Osteoblast (primary cell): Measurements from ENCODE around the gene ANKS1B. TPM values are rescaled to one million over a fixed set of nuclear protein-coding genes. Genes with fewer than 3 reads are reported as not detected.
"Not testable (repeated sequence)": the region's sequence is repeated elsewhere in the genome, so short reads cannot be mapped to it uniquely, and the experiment has no call there.

Experiments
- DNase-seq: peaks from one replicate; pipeline ENCODE4 v3.0.0; 2011; ENCODE audit warnings: low spot score, mixed read lengths; ENCODE audit not compliant: insufficient read length; ENCODE audit errors: missing footprints
- H2AFZ ChIP-seq: 2 replicates; pipeline ENCODE4 v1.6.0; 2011; ENCODE audit warnings: mild to moderate bottlenecking, low read length
- H3K27ac ChIP-seq: 2 replicates; pipeline ENCODE4 v1.5.1; 2011; ENCODE audit warnings: mild to moderate bottlenecking, low read depth, low read length, moderate library complexity
- H3K27me3 ChIP-seq: 2 replicates; pipeline ENCODE4 v1.6.0; 2012; ENCODE audit warnings: mild to moderate bottlenecking, control low read depth, inconsistent platforms, low read length, moderate library complexity; ENCODE audit not compliant: insufficient read depth
- H3K36me3 ChIP-seq: 2 replicates; pipeline ENCODE4 v1.5.1; 2011; ENCODE audit warnings: mild to moderate bottlenecking, low read length, control low read depth, moderate library complexity; ENCODE audit not compliant: insufficient read depth
- H3K4me1 ChIP-seq: 2 replicates; pipeline ENCODE4 v1.5.1; 2011; ENCODE audit warnings: mild to moderate bottlenecking, low read length, control low read depth, moderate library complexity; ENCODE audit not compliant: insufficient read depth
- H3K4me2 ChIP-seq: 2 replicates; pipeline ENCODE4 v1.6.0; 2011; ENCODE audit warnings: mild to moderate bottlenecking, low read length; ENCODE audit not compliant: insufficient read depth
- H3K4me3 ChIP-seq: fragments of 200-600 bp; sonication (generic); 3 replicates; pipeline ENCODE4 v1.5.1; 2012; ENCODE audit warnings: mild to moderate bottlenecking, low read length, inconsistent platforms; ENCODE audit not compliant: insufficient read depth
- H3K79me2 ChIP-seq: 2 replicates; pipeline ENCODE4 v1.6.0; 2012; ENCODE audit warnings: mild to moderate bottlenecking, low read length, control low read depth, inconsistent platforms; ENCODE audit not compliant: insufficient read depth
- H3K9me3 ChIP-seq: 2 replicates; pipeline ENCODE4 v1.5.1; 2011; ENCODE audit warnings: low read depth, low read length, control low read depth
- H4K20me1 ChIP-seq: 2 replicates; pipeline ENCODE4 v1.6.0; 2012; ENCODE audit warnings: mild to moderate bottlenecking, low read length, control low read depth; ENCODE audit not compliant: insufficient read depth
- CTCF ChIP-seq: IDR thresholded peaks from 2 replicates; pipeline ENCODE4 v1.5.1; 2011; ENCODE audit warnings: mild to moderate bottlenecking, low read depth, low read length, moderate library complexity; ENCODE audit errors: extremely low read depth
- total RNA-seq: library from RNA; depleted of rRNA; stranded (reverse); fragments of >200 nt; gene quantifications from 2 replicates; pipeline ENCODE4 v1.2.3, GENCODE V29; 2012

ANKS1B gene
- total RNA-seq, 1 donor: 2.2 TPM

- H4K20me1 ChIP-seq: no peaks in the 10 kb centered on the region
- no peaks in the 10 kb centered on the region for H3K9me3 ChIP-seq
- no peak overlapping the region for H3K27ac ChIP-seq
- H2AFZ ChIP-seq: no peak overlapping the region
- H3K4me2 ChIP-seq: no peak overlapping the region
- no peak for DNase-seq
- no peak for TF ChIP-seq CTCF
- no peaks in the 10 kb centered on the region for H3K27me3 ChIP-seq
- no peak overlapping the region for H3K4me3 ChIP-seq
- no peaks in the 10 kb centered on the region for H3K36me3 ChIP-seq
- H3K79me2 ChIP-seq: no peaks in the 10 kb centered on the region
- H3K4me1 ChIP-seq: no peaks in the 10 kb centered on the region
Observed at GRCh38 chr12:100024974-100025555, 40.3 kb upstream of the ANKS1B start.

GRCh38 chr12:100020370-100020769 lies 35.6 kb upstream of the ANKS1B start:
- no peak overlapping the region for H3K4me3 ChIP-seq
- no peak for TF ChIP-seq CTCF
- DNase-seq: no peak
- H3K36me3 ChIP-seq: no peaks in the 10 kb centered on the region
- no peaks in the 10 kb centered on the region for H3K4me1 ChIP-seq
- H3K9me3 ChIP-seq: no peaks in the 10 kb centered on the region
- H4K20me1 ChIP-seq: no peaks in the 10 kb centered on the region
- no peak overlapping the region for H3K27ac ChIP-seq
- no peaks in the 10 kb centered on the region for H3K79me2 ChIP-seq
- no peak overlapping the region for H3K4me2 ChIP-seq
- no peak overlapping the region for H2AFZ ChIP-seq
- no peaks in the 10 kb centered on the region for H3K27me3 ChIP-seq

GRCh38 chr12:100017056-100017455 lies 32.3 kb upstream of the ANKS1B start:
- no peak overlapping the region for H2AFZ ChIP-seq
- no peak overlapping the region for H3K4me2 ChIP-seq
- no peaks in the 10 kb centered on the region for H3K79me2 ChIP-seq
- H3K9me3 ChIP-seq: no peaks in the 10 kb centered on the region
- TF ChIP-seq CTCF: no peak
- no peaks in the 10 kb centered on the region for H3K4me1 ChIP-seq
- no peaks in the 10 kb centered on the region for H3K36me3 ChIP-seq
- H3K27ac ChIP-seq: no peak overlapping the region
- no peaks in the 10 kb centered on the region for H4K20me1 ChIP-seq
- H3K4me3 ChIP-seq: no peak overlapping the region
- DNase-seq: no peak
- no peaks in the 10 kb centered on the region for H3K27me3 ChIP-seq

- H2AFZ ChIP-seq, H3K27ac ChIP-seq, H3K4me1 ChIP-seq, H3K36me3 ChIP-seq, H4K20me1 ChIP-seq, H3K9me3 ChIP-seq, H3K27me3 ChIP-seq, H3K4me2 ChIP-seq, H3K4me3 ChIP-seq, H3K79me2 ChIP-seq, DNase-seq: not testable (repeated sequence)
Observed at GRCh38 chr12:100016304-100016703, 31.6 kb upstream of the ANKS1B start.

GRCh38 chr12:100005846-100006245 lies 21.1 kb upstream of the ANKS1B start:
- DNase-seq, H4K20me1 ChIP-seq, H3K4me3 ChIP-seq, H3K4me2 ChIP-seq, H3K9me3 ChIP-seq, H3K27ac ChIP-seq, H3K27me3 ChIP-seq, H3K79me2 ChIP-seq, H3K36me3 ChIP-seq, H3K4me1 ChIP-seq, H2AFZ ChIP-seq: not testable (repeated sequence)
